ENCODE data around the gene TWIST2.

The TWIST2 gene

DNA sequence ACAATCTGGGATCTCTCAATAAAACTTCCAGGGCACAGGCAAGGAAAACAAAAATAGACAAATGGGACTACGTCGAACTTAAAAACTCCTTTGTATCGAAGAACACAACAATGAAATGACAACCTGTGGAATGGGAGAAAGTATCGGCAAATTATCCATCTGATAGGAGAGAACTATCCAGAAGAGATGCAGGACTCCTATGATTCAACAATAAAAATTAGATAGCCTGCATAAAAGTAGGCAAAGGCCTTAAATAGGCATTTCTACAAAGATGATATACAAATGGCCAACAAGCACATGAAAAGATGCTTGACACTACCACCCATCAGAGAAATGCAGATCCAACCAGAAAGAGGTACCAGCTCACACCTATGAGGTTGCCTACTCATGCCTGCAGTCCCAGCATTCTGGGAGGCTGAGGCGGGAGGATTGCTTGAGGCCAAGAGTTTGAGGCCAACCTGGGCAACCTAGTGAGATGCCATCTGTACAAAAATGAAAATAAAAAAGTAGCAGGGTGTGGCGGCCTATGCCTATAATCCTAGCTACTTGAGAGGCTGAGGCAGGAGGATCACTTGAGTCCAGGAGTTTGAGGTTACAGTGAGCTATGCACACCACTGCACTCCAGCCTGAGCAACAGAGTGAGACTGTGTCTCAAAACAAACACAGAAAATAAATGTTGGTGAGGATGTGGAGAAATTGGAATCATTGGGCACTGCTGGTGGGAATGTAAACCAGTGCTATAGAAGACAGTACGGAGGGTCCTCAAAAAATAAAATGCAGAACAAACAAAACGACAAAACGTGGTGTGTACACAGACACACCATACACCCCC is 21.6 kb downstream of the TWIST2 start:
- no peak for TF ChIP-seq POLR2AphosphoS5 (IDR thresholded peaks at IDR 0.05; ENCODE audit: low read depth)
- TF ChIP-seq, protein P1, sequence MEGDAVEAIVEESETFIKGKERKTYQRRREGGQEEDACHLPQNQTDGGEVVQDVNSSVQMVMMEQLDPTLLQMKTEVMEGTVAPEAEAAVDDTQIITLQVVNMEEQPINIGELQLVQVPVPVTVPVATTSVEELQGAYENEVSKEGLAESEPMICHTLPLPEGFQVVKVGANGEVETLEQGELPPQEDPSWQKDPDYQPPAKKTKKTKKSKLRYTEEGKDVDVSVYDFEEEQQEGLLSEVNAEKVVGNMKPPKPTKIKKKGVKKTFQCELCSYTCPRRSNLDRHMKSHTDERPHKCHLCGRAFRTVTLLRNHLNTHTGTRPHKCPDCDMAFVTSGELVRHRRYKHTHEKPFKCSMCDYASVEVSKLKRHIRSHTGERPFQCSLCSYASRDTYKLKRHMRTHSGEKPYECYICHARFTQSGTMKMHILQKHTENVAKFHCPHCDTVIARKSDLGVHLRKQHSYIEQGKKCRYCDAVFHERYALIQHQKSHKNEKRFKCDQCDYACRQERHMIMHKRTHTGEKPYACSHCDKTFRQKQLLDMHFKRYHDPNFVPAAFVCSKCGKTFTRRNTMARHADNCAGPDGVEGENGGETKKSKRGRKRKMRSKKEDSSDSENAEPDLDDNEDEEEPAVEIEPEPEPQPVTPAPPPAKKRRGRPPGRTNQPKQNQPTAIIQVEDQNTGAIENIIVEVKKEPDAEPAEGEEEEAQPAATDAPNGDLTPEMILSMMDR (IDR thresholded peaks at IDR 0.05; ENCODE audit: insufficient read depth, low read length): no peak
- TF ChIP-seq SPI1 (IDR thresholded peaks at IDR 0.05; ENCODE audit: borderline replicate concordance, low read depth): no peak
- no peak for TF ChIP-seq GABPA (IDR thresholded peaks at IDR 0.05; ENCODE audit: low read depth)
- TF ChIP-seq, protein P2, sequence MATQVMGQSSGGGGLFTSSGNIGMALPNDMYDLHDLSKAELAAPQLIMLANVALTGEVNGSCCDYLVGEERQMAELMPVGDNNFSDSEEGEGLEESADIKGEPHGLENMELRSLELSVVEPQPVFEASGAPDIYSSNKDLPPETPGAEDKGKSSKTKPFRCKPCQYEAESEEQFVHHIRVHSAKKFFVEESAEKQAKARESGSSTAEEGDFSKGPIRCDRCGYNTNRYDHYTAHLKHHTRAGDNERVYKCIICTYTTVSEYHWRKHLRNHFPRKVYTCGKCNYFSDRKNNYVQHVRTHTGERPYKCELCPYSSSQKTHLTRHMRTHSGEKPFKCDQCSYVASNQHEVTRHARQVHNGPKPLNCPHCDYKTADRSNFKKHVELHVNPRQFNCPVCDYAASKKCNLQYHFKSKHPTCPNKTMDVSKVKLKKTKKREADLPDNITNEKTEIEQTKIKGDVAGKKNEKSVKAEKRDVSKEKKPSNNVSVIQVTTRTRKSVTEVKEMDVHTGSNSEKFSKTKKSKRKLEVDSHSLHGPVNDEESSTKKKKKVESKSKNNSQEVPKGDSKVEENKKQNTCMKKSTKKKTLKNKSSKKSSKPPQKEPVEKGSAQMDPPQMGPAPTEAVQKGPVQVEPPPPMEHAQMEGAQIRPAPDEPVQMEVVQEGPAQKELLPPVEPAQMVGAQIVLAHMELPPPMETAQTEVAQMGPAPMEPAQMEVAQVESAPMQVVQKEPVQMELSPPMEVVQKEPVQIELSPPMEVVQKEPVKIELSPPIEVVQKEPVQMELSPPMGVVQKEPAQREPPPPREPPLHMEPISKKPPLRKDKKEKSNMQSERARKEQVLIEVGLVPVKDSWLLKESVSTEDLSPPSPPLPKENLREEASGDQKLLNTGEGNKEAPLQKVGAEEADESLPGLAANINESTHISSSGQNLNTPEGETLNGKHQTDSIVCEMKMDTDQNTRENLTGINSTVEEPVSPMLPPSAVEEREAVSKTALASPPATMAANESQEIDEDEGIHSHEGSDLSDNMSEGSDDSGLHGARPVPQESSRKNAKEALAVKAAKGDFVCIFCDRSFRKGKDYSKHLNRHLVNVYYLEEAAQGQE (IDR thresholded peaks at IDR 0.05; ENCODE audit: insufficient replicate concordance, low read depth): no peak
- DNase-seq (ENCODE audit: low read depth in 1 of 2, low spot score in 1 of 2): no peak
- Histone ChIP-seq H3K4me3 (replicated peaks; ENCODE audit: insufficient read depth, low read length) (no peak overlapping the region), H3K27ac (replicated peaks) (no peak overlapping the region), H3K27me3 (ENCODE audit: insufficient read depth, poor library complexity, severe bottlenecking) (no peaks in the 10 kb centered on the region)

DNA sequence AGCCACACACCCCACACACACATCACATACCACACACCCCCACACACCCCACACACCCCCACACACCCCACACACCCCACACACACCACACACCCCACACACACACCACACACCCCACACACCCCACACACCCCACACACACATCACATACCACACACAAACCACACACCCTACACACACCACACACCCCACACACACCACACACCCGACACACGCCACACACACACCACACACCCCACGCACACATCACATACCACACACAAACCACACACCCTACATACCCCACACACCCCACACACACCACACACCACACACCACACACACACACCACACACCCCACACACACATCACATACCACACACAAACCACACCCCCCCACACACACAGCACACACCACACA is 22.4 kb downstream of the TWIST2 start:
- TF ChIP-seq, protein P2 (IDR thresholded peaks at IDR 0.05; ENCODE audit: insufficient replicate concordance, low read depth): no peak
- TF ChIP-seq GABPA (IDR thresholded peaks at IDR 0.05; ENCODE audit: low read depth) (no peak), POLR2AphosphoS5 (IDR thresholded peaks at IDR 0.05; ENCODE audit: low read depth) (no peak), SPI1 (IDR thresholded peaks at IDR 0.05; ENCODE audit: borderline replicate concordance, low read depth) (no peak)
- TF ChIP-seq, protein P1 (IDR thresholded peaks at IDR 0.05; ENCODE audit: insufficient read depth, low read length): no peak
- no peak for DNase-seq (ENCODE audit: low read depth in 1 of 2, low spot score in 1 of 2)
- Histone ChIP-seq H3K27ac (replicated peaks) (no peak overlapping the region), H3K4me3 (replicated peaks; ENCODE audit: insufficient read depth, low read length) (no peak overlapping the region), H3K27me3 (ENCODE audit: insufficient read depth, poor library complexity, severe bottlenecking) (no peaks in the 10 kb centered on the region)

DNA sequence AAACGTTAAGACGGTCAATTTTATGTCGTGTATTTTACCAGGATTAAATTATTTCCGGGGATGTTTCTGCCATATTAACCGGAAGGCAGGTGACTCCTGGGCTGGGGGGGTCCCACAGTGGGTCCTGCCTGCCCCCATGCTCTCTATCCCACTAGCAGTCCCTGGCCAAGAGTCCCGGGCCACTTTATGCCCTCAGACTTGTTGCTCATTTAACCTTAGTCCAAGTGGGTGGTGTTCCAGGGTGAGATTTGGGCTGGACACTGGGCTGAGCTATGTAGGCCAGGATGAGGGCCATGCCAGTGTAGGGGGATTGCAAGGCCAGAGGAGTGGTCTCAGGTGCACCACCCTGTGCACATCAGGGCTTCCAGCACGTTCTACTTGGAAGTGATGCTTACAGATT is 24.1 kb downstream of the TWIST2 start:
- no peak for DNase-seq (ENCODE audit: low read depth in 1 of 2, low spot score in 1 of 2)
- no peak overlapping the region for H3K4me3 ChIP-seq (replicated peaks; ENCODE audit: insufficient read depth, low read length)
- TF ChIP-seq, protein P2 (IDR thresholded peaks at IDR 0.05; ENCODE audit: insufficient replicate concordance, low read depth): no peak
- TF ChIP-seq GABPA (IDR thresholded peaks at IDR 0.05; ENCODE audit: low read depth) (no peak), POLR2AphosphoS5 (IDR thresholded peaks at IDR 0.05; ENCODE audit: low read depth) (no peak), SPI1 (IDR thresholded peaks at IDR 0.05; ENCODE audit: borderline replicate concordance, low read depth) (no peak)
- TF ChIP-seq, protein P1 (IDR thresholded peaks at IDR 0.05; ENCODE audit: insufficient read depth, low read length): no peak
- H3K27me3 ChIP-seq (ENCODE audit: insufficient read depth, poor library complexity, severe bottlenecking): no peaks in the 10 kb centered on the region
- no peak overlapping the region for H3K27ac ChIP-seq (replicated peaks)

Data from HL-60 (cell line).